ENCODE results near the gene FFAR1.

- TF ChIP-seq, protein P1, sequence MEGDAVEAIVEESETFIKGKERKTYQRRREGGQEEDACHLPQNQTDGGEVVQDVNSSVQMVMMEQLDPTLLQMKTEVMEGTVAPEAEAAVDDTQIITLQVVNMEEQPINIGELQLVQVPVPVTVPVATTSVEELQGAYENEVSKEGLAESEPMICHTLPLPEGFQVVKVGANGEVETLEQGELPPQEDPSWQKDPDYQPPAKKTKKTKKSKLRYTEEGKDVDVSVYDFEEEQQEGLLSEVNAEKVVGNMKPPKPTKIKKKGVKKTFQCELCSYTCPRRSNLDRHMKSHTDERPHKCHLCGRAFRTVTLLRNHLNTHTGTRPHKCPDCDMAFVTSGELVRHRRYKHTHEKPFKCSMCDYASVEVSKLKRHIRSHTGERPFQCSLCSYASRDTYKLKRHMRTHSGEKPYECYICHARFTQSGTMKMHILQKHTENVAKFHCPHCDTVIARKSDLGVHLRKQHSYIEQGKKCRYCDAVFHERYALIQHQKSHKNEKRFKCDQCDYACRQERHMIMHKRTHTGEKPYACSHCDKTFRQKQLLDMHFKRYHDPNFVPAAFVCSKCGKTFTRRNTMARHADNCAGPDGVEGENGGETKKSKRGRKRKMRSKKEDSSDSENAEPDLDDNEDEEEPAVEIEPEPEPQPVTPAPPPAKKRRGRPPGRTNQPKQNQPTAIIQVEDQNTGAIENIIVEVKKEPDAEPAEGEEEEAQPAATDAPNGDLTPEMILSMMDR (conservative IDR thresholded peaks at IDR 0.05) = no peak
- no peak for TF ChIP-seq ZFX (IDR thresholded peaks at IDR 0.05)
Measured at GRCh38 chr19:35392742-35393715, 45.3 kb downstream of the FFAR1 start.

Data from C4-2B (cell line).